Neural cell (in vitro differentiated cells): ENCODE data around the gene GPC5. TPM values are rescaled to one million over a fixed set of nuclear protein-coding genes. Genes with fewer than 3 reads are reported as not detected.

Experiments used
- H2AFZ ChIP-seq: fragments of 200-600, 300-800 bp; sonication (generic), shearing (Covaris generic); 2 replicates; pipeline ENCODE4 v1.6.0; 2014; ENCODE audit warnings: low read depth, mild to moderate bottlenecking, antibody characterized with exemption, low read length, moderate library complexity
- H3F3A ChIP-seq: fragments of 200-600 bp; shearing (Covaris generic); 2 replicates; pipeline ENCODE4 v1.6.1; 2016; ENCODE audit warnings: mild to moderate bottlenecking, moderate library complexity, mixed read lengths, antibody characterized with exemption, low read length; ENCODE audit not compliant: insufficient read depth, poor library complexity, severe bottlenecking
- H3K27ac ChIP-seq: fragments of 200-600, 300-800 bp; sonication (generic), shearing (Covaris generic); 2 replicates; pipeline ENCODE4 v1.5.1; 2014; ENCODE audit warnings: mild to moderate bottlenecking, low read length, moderate library complexity
- H3K27me3 ChIP-seq: fragments of 300-800, 200-600 bp; sonication (generic), shearing (Covaris generic); 2 replicates; pipeline ENCODE4 v1.6.0; 2014; ENCODE audit warnings: mild to moderate bottlenecking, low read depth, low read length, moderate library complexity; ENCODE audit not compliant: insufficient read depth
- H3K36me3 ChIP-seq: fragments of 300-800, 200-600 bp; sonication (generic), shearing (Covaris generic); 2 replicates; pipeline ENCODE4 v1.5.1; 2014; ENCODE audit warnings: mild to moderate bottlenecking, antibody characterized with exemption, low read length, moderate library complexity; ENCODE audit not compliant: insufficient read depth
- H3K4me2 ChIP-seq: fragments of 300-800, 200-600 bp; sonication (generic), shearing (Covaris generic); 2 replicates; pipeline ENCODE4 v1.6.0; 2014; ENCODE audit warnings: mild to moderate bottlenecking, low read length
- H3K4me3 ChIP-seq: fragments of 300-800, 200-600 bp; sonication (generic), shearing (Covaris generic); 2 replicates; pipeline ENCODE4 v1.5.1; 2014; ENCODE audit warnings: mild to moderate bottlenecking, low read length, moderate library complexity
- H3K79me2 ChIP-seq: fragments of 200-600 bp; shearing (Covaris generic); replicated peaks from 2 replicates; pipeline ENCODE4 v1.6.0; 2014; ENCODE audit warnings: mild to moderate bottlenecking, low read length, moderate library complexity; ENCODE audit not compliant: insufficient read depth
- H3K9ac ChIP-seq: fragments of 300-800, 200-600 bp; sonication (generic), shearing (Covaris generic); 2 replicates; pipeline ENCODE4 v1.6.1; 2016; ENCODE audit warnings: mild to moderate bottlenecking, low read length, mixed read lengths
- H3K9me2 ChIP-seq: fragments of 200-600 bp; shearing (Covaris generic); 2 replicates; pipeline ENCODE4 v1.6.1; 2016; ENCODE audit warnings: mild to moderate bottlenecking, low read length, mixed read lengths; ENCODE audit not compliant: insufficient read depth
- H3K9me3 ChIP-seq: fragments of 200-600, 300-800 bp; sonication (generic), shearing (Covaris generic); 2 replicates; pipeline ENCODE4 v1.6.1; 2016; ENCODE audit warnings: mild to moderate bottlenecking, mixed run types, low read length, moderate library complexity, mixed read lengths
- H4K20me1 ChIP-seq: fragments of 200-600 bp; shearing (Covaris generic); 2 replicates; pipeline ENCODE4 v1.6.1; 2016; ENCODE audit warnings: mild to moderate bottlenecking, mixed run types; ENCODE audit not compliant: insufficient read depth
- CTCF ChIP-seq: fragments of 450-650 bp; IDR thresholded peaks from 2 replicates; pipeline ENCODE4 v1.5.1; 2014; ENCODE audit warnings: antibody characterized with exemption, mild to moderate bottlenecking, moderate library complexity; ENCODE audit not compliant: poor library complexity, severe bottlenecking
- EP300 ChIP-seq: fragments of 450-650 bp; conservative IDR thresholded peaks from 2 replicates; pipeline ENCODE4 v1.6.1; 2014; ENCODE audit warnings: antibody characterized with exemption, mild to moderate bottlenecking, moderate library complexity; ENCODE audit not compliant: poor library complexity, severe bottlenecking
- EZH2 ChIP-seq: fragments of 200-600, 300-800 bp; shearing (Covaris generic), sonication (generic); IDR thresholded peaks from 2 replicates; pipeline ENCODE4 v1.6.1; 2014; ENCODE audit warnings: antibody characterized with exemption, low read length, borderline replicate concordance, mild to moderate bottlenecking; ENCODE audit not compliant: insufficient read depth, poor library complexity, severe bottlenecking
- MXI1 ChIP-seq: fragments of 450-650 bp; conservative IDR thresholded peaks from 2 replicates; pipeline ENCODE4 v1.6.1; 2014; ENCODE audit warnings: antibody characterized with exemption, mild to moderate bottlenecking; ENCODE audit not compliant: poor library complexity, severe bottlenecking
- POLR2AphosphoS5 ChIP-seq: IDR thresholded peaks from 2 replicates; pipeline ENCODE4 v1.6.1; 2012
- RAD21 ChIP-seq: fragments of 450-650 bp; conservative IDR thresholded peaks from 2 replicates; pipeline ENCODE4 v1.6.1; 2014; ENCODE audit warnings: antibody characterized with exemption, mild to moderate bottlenecking, moderate library complexity
- REST ChIP-seq: IDR thresholded peaks from 2 replicates; pipeline ENCODE4 v1.6.1; 2012; ENCODE audit warnings: borderline replicate concordance
- SMC3 ChIP-seq: fragments of 450-650 bp; conservative IDR thresholded peaks from 2 replicates; pipeline ENCODE4 v1.6.1; 2014; ENCODE audit warnings: antibody characterized with exemption, mild to moderate bottlenecking, moderate library complexity; ENCODE audit not compliant: poor library complexity
- TAF1 ChIP-seq: IDR thresholded peaks from 2 replicates; pipeline ENCODE4 v1.6.1; 2012; ENCODE audit warnings: low read depth
- polyA plus RNA-seq: library from polyadenylated mRNA; depleted of rRNA; stranded (reverse); fragments of >200 nt; gene quantifications from 2 replicates; pipeline ENCODE4 v1.2.3, GENCODE V29; 2014

The GPC5 gene
- polyA plus RNA-seq, 1 donor from 2014 or later, result 5.0 TPM

- H3K9me3 ChIP-seq, result no peaks in the 10 kb centered on the region
- H4K20me1 ChIP-seq, result no peaks in the 10 kb centered on the region
- H3K9ac ChIP-seq, result no peak overlapping the region
- no peaks in the 10 kb centered on the region for H3K36me3 ChIP-seq
- no peaks in the 10 kb centered on the region for H3K9me2 ChIP-seq
- H3K27me3 ChIP-seq, result no peaks in the 10 kb centered on the region
- TF ChIP-seq REST, result no peak
- TF ChIP-seq TAF1, result no peak
- TF ChIP-seq POLR2AphosphoS5, result no peak
- no peak for TF ChIP-seq RAD21
- TF ChIP-seq EP300, result no peak
- TF ChIP-seq SMC3, result no peak
- no peak for TF ChIP-seq CTCF
- no peak for TF ChIP-seq EZH2
- no peak for TF ChIP-seq MXI1
- no peak overlapping the region for H3K27ac ChIP-seq
- no peak overlapping the region for H3K4me3 ChIP-seq
- H3K4me2 ChIP-seq, result no peak overlapping the region
- no peak overlapping the region for H2AFZ ChIP-seq
- no peaks in the 10 kb centered on the region for H3F3A ChIP-seq
- no peaks in the 10 kb centered on the region for H3K79me2 ChIP-seq
Measured at GRCh38 chr13:92676246-92676645, 1277.8 kb downstream of the GPC5 start.

- no peak overlapping the region for H3K4me3 ChIP-seq
- H2AFZ ChIP-seq, result no peak overlapping the region
- no peaks in the 10 kb centered on the region for H3F3A ChIP-seq
- H3K4me2 ChIP-seq, result no peak overlapping the region
- H3K27ac ChIP-seq, result no peak overlapping the region
- TF ChIP-seq EZH2 (no peak), EP300 (no peak), CTCF (no peak), POLR2AphosphoS5 (no peak), RAD21 (no peak), SMC3 (no peak), REST (no peak), MXI1 (no peak), TAF1 (no peak)
- no peaks in the 10 kb centered on the region for H3K9me3 ChIP-seq
- H3K79me2 ChIP-seq, result no peaks in the 10 kb centered on the region
- no peaks in the 10 kb centered on the region for H3K36me3 ChIP-seq
- no peaks in the 10 kb centered on the region for H3K9me2 ChIP-seq
- no peak overlapping the region for H3K9ac ChIP-seq
- H4K20me1 ChIP-seq, result no peaks in the 10 kb centered on the region
- no peaks in the 10 kb centered on the region for H3K27me3 ChIP-seq
Measured at GRCh38 chr13:92677571-92677970, 1279.2 kb downstream of the GPC5 start.
